ENCODE measurements around the gene TSPAN16. TPM values are rescaled to one million over a fixed set of nuclear protein-coding genes. Genes with fewer than 3 reads are reported as not detected.
A peak's percentile ranks its signal among the peaks of the same experiment; 100 is the strongest.

The TSPAN16 gene
- polyA plus RNA-seq, 1 experiment: not detected

- DNase-seq (ENCODE audit: low read depth): no peak
- CTCF ChIA-PET: interaction anchor here (0.6 to 1.2 kb wide), 5 partner anchors 16 to 59 kb away, joined by 3 to 4 read pairs (median 3); no protein-coding TSS in a partner anchor
- H3K4me3 ChIP-seq (ENCODE audit: low read depth, low read length): no peak overlapping the region
- H3K27me3 ChIP-seq (ENCODE audit: control insufficient read depth, insufficient read depth, low read length): no peaks in the 10 kb centered on the region
- no peak for TF ChIP-seq CTCF (IDR thresholded peaks at IDR 0.05; ENCODE audit: insufficient read depth, low read depth, low read length)
- POLR2A ChIA-PET: no interaction called here
- no peaks in the 10 kb centered on the region; the same call in 1 of the 2 replicates for H3K36me3 ChIP-seq (ENCODE audit: control insufficient read depth, insufficient read depth, low read length)
Measured at GRCh38 chr19:11322269-11323024, 26.5 kb downstream of the TSPAN16 start.

GRCh38 chr19:11323601-11324078, 27.7 kb downstream of the TSPAN16 start:
- ChIA-PET CTCF (interaction anchor here (0.7 to 1.9 kb wide), 6 partner anchors 13 to 96 kb away, joined by 3 to 8 read pairs (median 4); partner anchors contain the start of genes EPOR and RGL3), POLR2A (no interaction called here)
- DNase-seq (ENCODE audit: low read depth): no peak
- H3K4me3 ChIP-seq (ENCODE audit: low read depth, low read length): no peak overlapping the region
- peak; percentile 25 for TF ChIP-seq CTCF (IDR thresholded peaks at IDR 0.05; ENCODE audit: insufficient read depth, low read depth, low read length)
- H3K27me3 ChIP-seq (ENCODE audit: control insufficient read depth, insufficient read depth, low read length): no peaks in the 10 kb centered on the region
- H3K36me3 ChIP-seq (ENCODE audit: control insufficient read depth, insufficient read depth, low read length): no peaks in the 10 kb centered on the region; the same call in 1 of the 2 replicates

- Histone ChIP-seq H3K36me3 (ENCODE audit: control insufficient read depth, insufficient read depth, low read length) (no peaks in the 10 kb centered on the region; the same call in 1 of the 2 replicates), H3K4me3 (ENCODE audit: low read depth, low read length) (no peak overlapping the region), H3K27me3 (ENCODE audit: control insufficient read depth, insufficient read depth, low read length) (no peaks in the 10 kb centered on the region)
- no peak for TF ChIP-seq CTCF (IDR thresholded peaks at IDR 0.05; ENCODE audit: insufficient read depth, low read depth, low read length)
- CTCF ChIA-PET: interaction anchor here (0.6 to 1.9 kb wide), 9 partner anchors 13 to 158 kb away, joined by 3 to 8 read pairs (median 4); partner anchors contain the start of genes EPOR and RGL3
- DNase-seq (ENCODE audit: low read depth): peak; percentile 92
- POLR2A ChIA-PET: no interaction called here
Measured at GRCh38 chr19:11324079-11324661, 28.2 kb downstream of the TSPAN16 start.

GRCh38 chr19:11324748-11325389, 28.9 kb downstream of the TSPAN16 start:
- ChIA-PET CTCF (interaction anchor here (0.6 to 1.9 kb wide), 9 partner anchors 9 to 157 kb away, joined by 3 to 8 read pairs (median 4); partner anchors contain the start of genes EPOR, RAB3D and RGL3), POLR2A (no interaction called here)
- no peak for TF ChIP-seq CTCF (IDR thresholded peaks at IDR 0.05; ENCODE audit: insufficient read depth, low read depth, low read length)
- DNase-seq (ENCODE audit: low read depth): no peak
- H3K4me3 ChIP-seq (ENCODE audit: low read depth, low read length): no peak overlapping the region
- H3K27me3 ChIP-seq (ENCODE audit: control insufficient read depth, insufficient read depth, low read length): no peaks in the 10 kb centered on the region
- no peaks in the 10 kb centered on the region; the same call in none of the 2 replicates for H3K36me3 ChIP-seq (ENCODE audit: control insufficient read depth, insufficient read depth, low read length)

Measured in BJ (cell line).